A204.1 (cell line): ENCODE measurements around the gene FAF1.

Experiments
- FAIRE-seq: peaks from 2 replicates; lab custom pipeline; 2012; peaks lifted over from hg19 to GRCh38; lab: Jason Lieb, UNC

Gene FAF1

DNA sequence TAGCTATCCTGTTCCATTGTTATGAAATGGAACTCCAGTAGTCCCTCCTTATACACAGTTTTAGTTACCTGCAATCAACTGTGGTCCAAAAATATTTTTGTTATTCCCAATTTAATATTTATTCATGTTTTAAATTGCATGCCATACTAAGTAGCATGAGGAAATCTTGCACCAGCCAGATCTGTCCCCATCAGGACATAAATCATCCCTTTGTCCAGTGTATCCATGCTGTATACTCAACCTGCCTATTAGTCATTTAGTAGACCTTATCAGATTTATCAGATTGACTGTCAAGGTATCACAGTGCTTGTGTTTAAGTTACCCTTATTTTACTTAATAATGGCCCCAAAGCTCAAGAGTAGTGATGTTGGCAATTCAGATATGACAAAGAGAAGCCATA lies 328.9 kb downstream of the FAF1 start:
- no peak for FAIRE-seq

GRCh38 chr1:50622259-50622658 lies 337.8 kb downstream of the FAF1 start:
- no peak for FAIRE-seq

DNA sequence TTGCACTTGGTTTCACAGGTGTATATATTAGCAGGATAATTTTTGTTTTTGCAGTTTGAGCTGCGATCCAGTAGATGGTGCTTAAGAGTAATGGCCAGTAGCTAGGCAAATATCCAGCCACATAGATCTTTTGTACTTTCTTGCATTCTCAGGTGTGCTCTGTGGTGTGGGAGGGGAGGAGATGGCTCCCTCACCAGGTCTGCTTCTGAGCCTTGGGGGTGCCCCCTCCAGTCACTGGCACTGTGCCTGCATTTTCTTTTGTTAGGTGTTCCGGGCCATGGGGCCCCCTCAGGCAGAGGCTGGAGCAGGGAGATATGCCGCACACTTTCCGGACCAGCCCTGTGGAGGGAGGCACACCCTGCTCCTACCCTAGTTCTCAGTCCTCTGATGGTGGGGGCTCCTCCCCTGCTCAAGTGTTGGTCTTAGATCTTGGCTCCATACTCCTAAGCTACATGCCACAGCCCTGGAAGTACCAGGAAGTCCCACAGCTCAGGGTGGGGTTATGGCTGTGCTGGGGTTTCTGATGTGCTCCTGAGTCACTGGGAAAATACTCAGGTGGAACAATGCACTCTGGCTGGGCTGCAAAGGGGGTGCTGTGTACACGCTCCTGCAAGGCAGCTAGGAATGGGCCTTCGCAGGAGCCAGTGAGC lies 339.3 kb downstream of the FAF1 start:
- no peak for FAIRE-seq

- no peak for FAIRE-seq
Observed at GRCh38 chr1:50615036-50615750, 344.9 kb downstream of the FAF1 start.

DNA sequence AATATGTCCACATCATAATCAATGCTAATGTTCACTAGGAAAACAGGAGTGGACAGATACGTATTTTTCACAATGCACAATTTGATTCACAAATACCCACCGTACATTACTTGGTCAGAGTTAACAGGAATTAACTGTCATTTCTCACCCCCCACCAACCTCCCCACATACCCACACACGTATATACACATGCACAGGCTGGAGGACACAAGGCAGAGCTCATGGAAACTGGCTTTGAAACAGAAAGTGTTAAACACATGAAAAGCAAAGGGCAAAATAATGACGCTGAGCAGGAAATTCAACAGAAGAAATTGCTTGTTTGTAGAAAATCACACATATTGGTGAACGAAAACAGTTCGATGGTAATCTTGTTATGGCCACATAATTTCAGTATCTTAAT lies 348.4 kb downstream of the FAF1 start:
- FAIRE-seq, result no peak

DNA sequence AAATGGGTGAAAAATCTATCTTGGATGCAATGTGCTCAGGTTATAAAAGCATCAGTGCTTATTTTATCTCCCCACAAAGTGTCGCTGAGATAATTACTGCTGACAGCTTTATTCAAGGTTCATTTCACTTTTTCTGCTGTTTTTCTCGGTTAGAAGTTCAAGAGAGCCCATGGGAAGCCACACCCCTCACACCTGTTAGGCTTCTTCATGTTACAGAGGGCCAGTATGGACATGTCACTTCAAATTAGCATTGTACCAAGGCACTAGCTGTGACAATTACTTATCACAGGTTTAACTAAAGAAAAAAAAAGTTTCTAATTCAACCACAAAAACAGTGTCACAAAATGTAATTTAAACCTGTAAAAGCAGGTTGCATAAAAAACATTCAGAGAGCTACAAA lies 349.5 kb downstream of the FAF1 start:
- FAIRE-seq, result no peak

DNA sequence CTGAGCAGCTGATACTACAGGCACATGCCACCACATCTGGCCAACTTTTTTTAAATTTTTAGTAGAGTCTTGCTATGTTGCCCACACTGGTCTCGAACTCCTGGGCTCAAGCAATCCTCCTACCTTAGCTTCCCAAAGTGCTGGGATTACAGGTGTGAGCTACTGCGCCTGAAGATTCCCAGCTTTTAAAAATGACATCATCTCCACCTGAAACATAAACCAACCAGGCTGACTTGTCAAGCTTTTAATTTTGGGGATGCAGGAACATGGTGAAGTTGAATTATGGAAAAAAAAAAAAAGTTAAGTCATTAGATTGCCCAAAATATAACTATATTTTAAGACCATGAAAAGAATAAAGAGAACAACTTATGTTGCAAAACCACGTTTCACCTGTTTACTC lies 350.6 kb downstream of the FAF1 start:
- FAIRE-seq, result no peak

DNA sequence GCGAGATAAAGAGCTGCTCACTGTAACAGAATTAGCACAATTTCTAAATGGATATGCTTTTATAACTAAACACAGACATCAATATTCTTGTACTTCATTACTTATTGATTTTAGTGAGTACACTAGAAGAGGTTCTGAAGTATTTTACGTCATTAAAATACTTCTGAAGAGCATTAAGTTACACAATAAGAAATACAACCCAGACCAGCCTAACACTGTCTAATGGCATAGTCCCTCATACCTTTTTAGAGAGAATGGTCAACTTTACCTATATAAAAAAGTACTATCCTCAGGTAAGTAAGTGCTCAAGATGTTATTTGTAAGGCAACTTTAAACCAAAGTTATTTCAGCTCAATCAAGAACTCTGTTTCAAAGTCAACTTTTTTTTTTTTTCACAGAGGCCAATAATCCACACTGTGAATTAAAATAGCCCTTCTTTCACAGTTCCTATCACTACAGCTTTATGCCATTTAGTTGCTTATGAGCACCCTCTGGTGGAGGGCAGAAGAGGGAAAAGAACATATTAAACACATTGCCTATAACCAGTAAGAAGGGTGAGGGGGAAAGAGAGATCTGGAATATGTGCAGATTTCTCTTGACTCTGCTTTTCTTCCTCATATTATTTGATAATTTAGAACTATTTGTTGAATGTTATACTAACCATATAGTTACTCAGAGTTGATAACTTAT lies 354.7 kb downstream of the FAF1 start:
- FAIRE-seq, result peak; percentile 29

- FAIRE-seq, result no peak
Observed at GRCh38 chr1:50604580-50604979, 355.5 kb downstream of the FAF1 start.

DNA sequence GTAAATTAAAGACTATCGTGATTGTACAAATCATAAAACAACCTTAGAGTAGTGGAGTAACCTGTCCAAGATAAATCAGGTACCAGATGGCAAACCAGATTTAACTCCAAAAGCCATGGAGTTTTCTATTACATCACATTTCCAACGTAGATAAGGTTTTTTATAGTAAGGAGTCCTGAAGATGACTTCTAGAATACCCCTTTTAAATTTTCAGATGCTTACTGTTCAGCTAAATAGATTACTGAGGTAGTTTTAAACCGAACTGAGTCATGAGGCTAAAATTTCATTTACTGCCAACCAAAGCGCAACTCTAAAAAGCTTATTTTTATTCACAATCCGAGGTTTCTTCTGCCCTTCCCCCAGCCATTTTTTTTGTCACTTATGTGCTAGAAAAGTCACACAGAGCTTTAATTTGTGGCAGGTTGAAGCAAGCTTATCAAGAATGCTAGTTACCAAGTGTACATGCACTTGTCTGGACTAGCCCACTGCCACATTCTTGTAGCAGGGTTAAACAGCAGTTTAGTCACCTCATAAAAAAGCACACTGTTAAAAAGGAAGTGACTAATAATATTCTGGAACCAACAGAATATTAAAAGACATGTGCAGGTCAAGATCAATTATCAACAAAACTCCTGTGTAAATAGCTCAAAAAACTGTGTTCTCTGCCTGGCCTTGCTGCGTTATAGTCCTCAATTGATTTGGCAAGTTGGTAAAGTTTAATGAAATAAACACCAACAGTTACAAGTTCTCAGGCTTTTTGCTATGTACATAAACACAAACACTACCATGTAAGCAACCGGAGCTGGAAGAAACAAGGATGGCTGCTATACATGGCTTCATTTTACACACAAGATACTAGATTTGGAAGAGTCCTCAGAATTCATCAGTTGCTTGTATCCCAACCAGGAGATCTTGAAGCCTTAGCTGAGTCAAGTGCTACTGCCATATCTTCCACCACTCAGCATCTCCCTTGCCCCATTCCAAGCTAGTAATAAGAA lies 356.5 kb downstream of the FAF1 start:
- FAIRE-seq, result no peak

GRCh38 chr1:50599546-50599945 lies 360.5 kb downstream of the FAF1 start:
- FAIRE-seq, result no peak

DNA sequence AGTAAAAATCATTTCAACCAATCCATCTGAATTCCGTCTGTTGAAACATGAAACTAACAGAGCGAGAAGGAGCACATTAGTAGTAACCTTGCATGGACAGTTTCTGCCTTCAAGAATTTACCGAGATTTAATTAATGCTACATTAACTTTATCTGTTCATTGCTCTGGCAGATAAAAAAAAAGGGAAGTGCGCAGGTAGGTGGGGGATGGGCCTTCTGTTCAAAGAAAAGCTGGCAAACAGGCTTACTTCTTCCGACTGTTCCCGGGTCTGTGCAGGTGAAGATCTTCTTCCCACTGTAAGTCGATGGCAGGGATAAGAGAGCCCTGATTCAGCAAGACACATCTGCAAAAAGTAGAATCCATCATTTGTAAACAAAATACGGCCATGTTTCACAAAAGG lies 364.2 kb downstream of the FAF1 start:
- no peak for FAIRE-seq

GRCh38 chr1:50593515-50593914 lies 366.6 kb downstream of the FAF1 start:
- no peak for FAIRE-seq

GRCh38 chr1:50591598-50591997 lies 368.5 kb downstream of the FAF1 start:
- no peak for FAIRE-seq

- no peak for FAIRE-seq
Observed at GRCh38 chr1:50582346-50582745, 377.7 kb downstream of the FAF1 start.

DNA sequence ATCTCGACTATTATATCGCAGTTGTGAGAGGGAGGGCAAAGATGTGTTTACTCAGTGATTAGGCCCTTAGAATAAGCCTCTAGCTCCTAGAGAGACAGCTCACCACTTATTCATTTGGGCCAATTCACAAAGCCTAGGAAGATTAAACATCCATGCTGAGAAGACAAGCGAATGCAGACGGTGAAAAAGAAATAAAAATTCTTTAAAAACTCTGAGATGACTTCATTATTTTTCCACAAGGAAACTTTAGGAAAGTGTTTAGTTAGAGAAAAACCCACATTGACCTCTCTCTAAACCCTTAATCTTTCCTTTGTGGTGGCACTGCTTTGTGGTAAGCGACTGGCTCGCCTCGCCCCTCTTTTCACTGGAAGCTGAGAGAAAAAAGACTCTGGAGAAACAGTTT lies 390.0 kb downstream of the FAF1 start:
- FAIRE-seq, result no peak

GRCh38 chr1:50568782-50569181 lies 391.3 kb downstream of the FAF1 start:
- FAIRE-seq, result no peak

DNA sequence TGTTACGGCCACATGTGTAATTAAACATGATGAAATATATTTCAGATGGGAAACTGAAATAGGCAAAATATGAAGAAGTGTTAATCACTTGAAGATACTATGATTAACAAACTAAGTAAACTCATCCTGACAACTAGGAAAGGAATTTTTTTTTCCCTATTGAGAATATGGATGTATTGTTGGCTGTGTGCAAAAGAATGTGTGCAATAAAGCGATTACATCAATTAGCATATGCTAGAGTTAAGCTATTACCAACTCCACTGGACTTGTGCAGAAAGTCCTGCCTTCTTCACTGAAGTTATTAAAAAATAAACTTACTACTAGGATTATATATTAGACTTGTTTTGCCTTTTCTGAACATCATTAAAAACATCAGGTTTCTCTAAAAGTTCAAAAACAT lies 393.7 kb downstream of the FAF1 start:
- FAIRE-seq, result no peak

GRCh38 chr1:50564417-50564816 lies 395.6 kb downstream of the FAF1 start:
- FAIRE-seq, result no peak

GRCh38 chr1:50562106-50562505 lies 398.0 kb downstream of the FAF1 start:
- FAIRE-seq, result no peak

DNA sequence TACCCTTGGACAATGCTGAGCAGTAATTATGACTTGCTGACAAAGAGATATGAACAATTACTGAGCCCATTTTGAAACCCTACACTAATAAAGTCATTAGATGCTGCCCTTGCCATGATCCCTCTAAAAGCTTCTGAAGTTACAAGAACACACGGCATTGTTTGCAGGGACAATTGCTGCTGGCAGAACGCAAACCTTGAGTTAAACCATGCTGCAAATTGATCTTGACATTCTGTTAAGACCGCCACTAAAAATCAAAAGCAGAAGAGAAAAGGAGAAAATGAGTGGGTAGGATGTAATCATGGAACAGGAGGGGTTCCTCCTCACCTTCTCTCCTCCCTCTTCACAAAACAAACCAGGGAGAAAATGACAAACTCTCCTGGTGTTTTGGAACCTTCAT lies 400.6 kb downstream of the FAF1 start:
- no peak for FAIRE-seq

GRCh38 chr1:50553921-50554320 lies 406.1 kb downstream of the FAF1 start:
- FAIRE-seq, result no peak
